Peyer's patch (tissue), 4 donors: ENCODE results near the gene APPBP2. TPM values are rescaled to one million over a fixed set of nuclear protein-coding genes. Genes with fewer than 3 reads are reported as not detected.

Experiments used
- DNase-seq, 3 donors: peaks; one replicate each; pipeline ENCODE4 v3.0.0-alpha.2; 2017 to 2019
- H3K27ac ChIP-seq, 4 donors: fragments of 200-600 bp; sonication (generic); one replicate each; pipeline ENCODE4 v1.5.1; 2016 to 2019
- H3K27me3 ChIP-seq, 2 donors: fragments of 200-600 bp; sonication (generic); one replicate each; pipeline ENCODE4 v1.5.1; 2019
- H3K36me3 ChIP-seq, 3 donors: fragments of 200-600 bp; sonication (generic); one replicate each; pipeline ENCODE4 v1.5.1; 2016 to 2019
- H3K4me1 ChIP-seq, 4 donors: fragments of 200-600 bp; sonication (generic); one replicate each; pipeline ENCODE4 v1.5.1; 2016 to 2019
- H3K4me3 ChIP-seq, 4 donors: fragments of 200-600 bp; sonication (generic); 1 replicate in 3 of 4; 2 replicates in 1 of 4; pipeline ENCODE4 v1.5.1; 2016 to 2019; ENCODE audit warnings: mild to moderate bottlenecking in 1 of 4
- H3K9me3 ChIP-seq, 4 donors: fragments of 200-600 bp; sonication (generic); one replicate each; pipeline ENCODE4 v1.5.1; 2016 to 2019; ENCODE audit warnings: mild to moderate bottlenecking in 1 of 4
- POLR2A ChIP-seq, 2 donors: fragments of 450-650 bp; IDR thresholded peaks; one replicate each; pipeline ENCODE4 v1.5.1; 2017; ENCODE audit warnings: antibody characterized with exemption in 2 of 2, mild to moderate bottlenecking in 2 of 2, moderate library complexity in 2 of 2
- total RNA-seq, 4 donors: library from RNA; depleted of rRNA; stranded (reverse); fragments of >200 nt; gene quantifications; one replicate each; pipeline ENCODE4 v1.1.0, GENCODE V29; 2016
- TF ChIP-seq, protein P1 (sequence below), 6 experiments: fragments of 450-650 bp in 4 of 6; fragments of 200-600 bp in 2 of 6; sonication (generic) in 1 of 6; IDR thresholded peaks; one replicate each; pipeline ENCODE4 v1.5.1; 2017 to 2019; ENCODE audit warnings: antibody characterized with exemption in 6 of 6, mild to moderate bottlenecking in 3 of 6, moderate library complexity in 1 of 6

The APPBP2 gene
- total RNA-seq, 4 donors from 2014 or later: 14.0 to 18.4 (median 15.4) TPM

DNA sequence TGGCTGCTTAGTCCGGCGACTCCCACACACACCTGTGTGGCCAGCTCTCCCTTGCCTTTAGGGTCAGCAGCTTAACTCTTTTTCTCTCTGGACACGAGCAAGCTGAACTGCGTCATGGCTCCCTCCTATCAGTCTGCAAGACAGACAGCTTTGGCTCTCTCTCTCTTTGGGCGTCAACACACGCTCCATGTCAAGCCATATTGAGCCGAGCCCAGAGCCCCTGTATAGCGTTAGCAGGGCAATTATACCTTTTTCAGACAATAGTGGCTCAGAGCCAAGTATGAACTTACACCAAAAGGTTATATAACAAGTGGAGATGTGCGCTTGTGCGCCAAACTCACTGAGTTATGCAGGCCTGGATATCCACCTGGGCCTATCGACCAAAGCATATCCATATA, 34.8 kb upstream of the APPBP2 start:
- H3K4me1 ChIP-seq: no peaks in the 10 kb centered on the region
- H3K9me3 ChIP-seq: no peaks in the 10 kb centered on the region
- no peak for TF ChIP-seq POLR2A (IDR thresholded peaks at IDR 0.05)
- TF ChIP-seq, protein P1, sequence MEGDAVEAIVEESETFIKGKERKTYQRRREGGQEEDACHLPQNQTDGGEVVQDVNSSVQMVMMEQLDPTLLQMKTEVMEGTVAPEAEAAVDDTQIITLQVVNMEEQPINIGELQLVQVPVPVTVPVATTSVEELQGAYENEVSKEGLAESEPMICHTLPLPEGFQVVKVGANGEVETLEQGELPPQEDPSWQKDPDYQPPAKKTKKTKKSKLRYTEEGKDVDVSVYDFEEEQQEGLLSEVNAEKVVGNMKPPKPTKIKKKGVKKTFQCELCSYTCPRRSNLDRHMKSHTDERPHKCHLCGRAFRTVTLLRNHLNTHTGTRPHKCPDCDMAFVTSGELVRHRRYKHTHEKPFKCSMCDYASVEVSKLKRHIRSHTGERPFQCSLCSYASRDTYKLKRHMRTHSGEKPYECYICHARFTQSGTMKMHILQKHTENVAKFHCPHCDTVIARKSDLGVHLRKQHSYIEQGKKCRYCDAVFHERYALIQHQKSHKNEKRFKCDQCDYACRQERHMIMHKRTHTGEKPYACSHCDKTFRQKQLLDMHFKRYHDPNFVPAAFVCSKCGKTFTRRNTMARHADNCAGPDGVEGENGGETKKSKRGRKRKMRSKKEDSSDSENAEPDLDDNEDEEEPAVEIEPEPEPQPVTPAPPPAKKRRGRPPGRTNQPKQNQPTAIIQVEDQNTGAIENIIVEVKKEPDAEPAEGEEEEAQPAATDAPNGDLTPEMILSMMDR (IDR thresholded peaks at IDR 0.05): no peak
- no peaks in the 10 kb centered on the region for H3K27me3 ChIP-seq
- DNase-seq: no peak
- H3K27ac ChIP-seq: no peak overlapping the region
- no peak overlapping the region for H3K4me3 ChIP-seq
- no peaks in the 10 kb centered on the region for H3K36me3 ChIP-seq

DNA sequence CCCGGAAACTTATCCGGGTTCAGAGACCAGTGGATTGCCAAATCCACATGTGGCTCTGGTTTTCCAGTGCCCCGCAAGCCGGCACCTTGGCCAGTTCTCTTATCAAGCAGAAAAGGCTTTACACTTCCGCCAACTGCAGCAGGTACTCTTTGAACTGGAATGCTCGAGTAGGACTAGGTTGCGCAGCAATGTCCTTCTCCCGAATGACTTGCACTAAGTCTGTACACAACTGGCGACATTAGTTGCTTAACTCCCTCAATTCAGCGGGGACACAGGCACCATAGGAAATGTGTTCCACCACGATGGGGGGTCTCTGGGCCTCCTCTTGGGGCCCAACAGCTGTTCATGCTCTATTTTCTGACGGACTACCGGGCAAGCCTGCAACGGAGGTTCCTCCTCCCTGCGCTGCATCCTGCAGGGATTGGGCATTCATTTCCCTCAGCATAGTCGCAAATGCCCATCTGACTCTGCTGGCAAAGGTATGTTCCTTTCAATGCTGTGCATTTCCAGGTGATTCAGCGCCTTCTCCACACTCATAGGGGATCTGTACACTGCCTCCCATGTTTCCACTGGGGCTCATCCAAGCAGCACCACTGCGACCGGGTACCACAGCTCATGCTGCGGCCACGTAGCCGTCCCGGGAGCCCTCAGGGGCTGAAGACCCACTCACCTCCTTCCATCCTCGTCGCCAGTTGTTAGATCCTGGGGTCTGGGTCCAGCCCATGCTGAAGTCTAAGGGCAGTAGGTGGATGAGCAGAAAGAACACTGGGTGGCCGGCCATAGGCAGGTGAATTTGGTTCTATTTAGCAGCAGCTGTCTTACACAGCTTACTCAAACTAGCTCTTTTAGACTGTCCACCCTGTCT, 34.2 kb upstream of the APPBP2 start:
- no peaks in the 10 kb centered on the region for H3K9me3 ChIP-seq
- TF ChIP-seq, protein P1 (IDR thresholded peaks at IDR 0.05): no peak
- no peak for TF ChIP-seq POLR2A (IDR thresholded peaks at IDR 0.05)
- no peaks in the 10 kb centered on the region for H3K36me3 ChIP-seq
- no peak overlapping the region for H3K27ac ChIP-seq
- DNase-seq: no peak
- no peaks in the 10 kb centered on the region for H3K27me3 ChIP-seq
- no peaks in the 10 kb centered on the region for H3K4me1 ChIP-seq
- H3K4me3 ChIP-seq: no peak overlapping the region

DNA sequence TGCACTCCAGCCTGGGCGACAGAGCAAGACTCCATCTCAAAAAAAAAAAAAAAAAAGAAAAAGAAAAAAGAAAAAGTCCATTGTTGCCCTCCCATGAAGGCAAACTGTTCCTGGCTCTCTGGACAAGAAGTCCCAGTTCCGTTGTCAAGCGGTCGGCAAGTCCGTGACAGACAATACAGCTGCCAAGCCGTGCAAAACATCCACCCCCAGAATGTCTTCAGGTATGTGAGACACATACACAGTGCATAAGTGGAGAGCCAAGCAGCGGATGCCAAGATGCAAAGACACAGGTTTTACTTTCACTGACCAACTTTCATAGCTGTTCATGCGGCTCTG, 33.6 kb upstream of the APPBP2 start:
- H3K27me3 ChIP-seq: no peaks in the 10 kb centered on the region
- H3K4me3 ChIP-seq: no peak overlapping the region
- H3K36me3 ChIP-seq: no peaks in the 10 kb centered on the region
- TF ChIP-seq POLR2A (IDR thresholded peaks at IDR 0.05): no peak
- TF ChIP-seq, protein P1 (IDR thresholded peaks at IDR 0.05): no peak
- no peak overlapping the region for H3K27ac ChIP-seq
- DNase-seq: no peak
- H3K4me1 ChIP-seq: no peaks in the 10 kb centered on the region
- no peaks in the 10 kb centered on the region for H3K9me3 ChIP-seq

DNA sequence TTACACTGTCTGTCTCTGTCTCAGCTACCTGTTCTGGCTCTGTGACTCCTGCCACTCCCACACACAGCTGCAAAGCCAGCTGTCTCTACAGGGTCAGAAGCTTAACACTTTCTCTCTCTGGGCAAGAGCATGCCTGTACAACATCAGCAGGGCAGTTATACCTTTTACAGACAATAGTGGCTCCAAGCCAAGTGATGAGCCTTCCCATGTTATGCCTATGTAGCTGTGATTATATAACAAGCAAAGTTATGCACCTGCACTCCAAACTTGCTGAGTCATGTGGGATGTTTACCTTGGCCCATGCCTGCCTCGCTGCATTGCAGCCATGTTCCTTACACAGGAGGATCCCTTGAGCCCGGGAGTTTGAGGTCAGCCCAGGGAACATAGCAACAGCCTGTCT, 31.8 kb upstream of the APPBP2 start:
- no peaks in the 10 kb centered on the region for H3K27me3 ChIP-seq
- peaks cover 0 to 3% (median 0%) of the 10 kb centered on the region in 4 donors for H3K9me3 ChIP-seq
- no peak overlapping the region for H3K27ac ChIP-seq
- H3K36me3 ChIP-seq: no peaks in the 10 kb centered on the region
- no peak for TF ChIP-seq POLR2A (IDR thresholded peaks at IDR 0.05)
- TF ChIP-seq, protein P1 (IDR thresholded peaks at IDR 0.05): no peak
- no peak for DNase-seq
- H3K4me1 ChIP-seq: no peaks in the 10 kb centered on the region
- H3K4me3 ChIP-seq: no peak overlapping the region

DNA sequence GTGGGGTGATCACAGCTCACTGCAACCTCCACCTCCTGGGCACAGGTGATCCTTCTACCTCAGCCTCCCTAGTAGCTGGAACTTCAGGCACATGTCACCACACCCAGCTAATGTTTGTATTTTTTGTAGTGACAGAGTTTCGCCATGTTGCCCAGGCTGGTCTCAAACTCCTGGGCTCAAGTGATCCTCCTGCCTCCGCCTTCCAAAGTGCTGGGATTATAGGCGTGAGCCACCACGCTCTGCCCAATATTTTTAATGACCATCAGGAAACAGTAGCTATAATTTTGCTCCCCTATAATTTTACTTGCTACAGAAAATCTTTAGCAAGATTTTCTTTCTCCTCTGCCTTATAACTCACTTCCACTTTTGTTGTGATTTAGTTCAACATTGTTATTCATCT, 29.7 kb upstream of the APPBP2 start:
- Histone ChIP-seq H3K4me1 (no peaks in the 10 kb centered on the region), H3K27me3 (no peaks in the 10 kb centered on the region), H3K9me3 (peaks cover 0 to 3% (median 0%) of the 10 kb centered on the region in 4 donors), H3K4me3 (no peak overlapping the region), H3K27ac (no peak overlapping the region), H3K36me3 (no peaks in the 10 kb centered on the region)
- DNase-seq: no peak
- no peak for TF ChIP-seq POLR2A (IDR thresholded peaks at IDR 0.05)
- TF ChIP-seq, protein P1 (IDR thresholded peaks at IDR 0.05): no peak
